IMR-90 (cell line): ENCODE measurements around the gene ARL6IP6. TPM values are rescaled to one million over a fixed set of nuclear protein-coding genes. Genes with fewer than 3 reads are reported as not detected.

ENCODE experiments used
- ATAC-seq: fragments of 200-7000 bp; cut with Tn5 transposase; 2 replicates; pipeline ENCODE4 v1.9.1; 2020; ENCODE audit warnings: low read depth, mild to moderate bottlenecking, moderate library complexity
- BruUV-seq: library from RNA; stranded (reverse); fragments of 400-500 nt; replicated peaks from 2 replicates; lab custom pipeline; 2021; lab: Mats Ljungman, UMichigan
- CTCF ChIA-PET: fragments of 300-600 bp; formaldehyde crosslinking; extraction: SDS; loops from one replicate; lab custom pipeline; 2021; ENCODE audit warnings: antibody characterized with exemption; lab: Yijun Ruan, JAX
- POLR2A ChIA-PET: fragments of 300-600 bp; sonication (Branson Sonifier 250); formaldehyde crosslinking; loops from one replicate; lab custom pipeline; 2022; ENCODE audit warnings: antibody characterized with exemption; ENCODE audit not compliant: unreplicated experiment; lab: Charles Lee
- DNase-seq: peaks from one replicate; pipeline ENCODE4 v3.0.0; 2013
- H2AFZ ChIP-seq: replicated peaks from 2 replicates; pipeline ENCODE3; 2013; ENCODE audit warnings: low read length, mild to moderate bottlenecking; ENCODE audit not compliant: poor library complexity
- H2AK5ac ChIP-seq: 2 replicates; pipeline ENCODE4 v1.6.1; 2013; ENCODE audit warnings: low read depth, low read length, inconsistent platforms
- H2AK9ac ChIP-seq: replicated peaks from 2 replicates; pipeline ENCODE3; 2013; ENCODE audit warnings: mild to moderate bottlenecking, low read depth, low read length, moderate library complexity; ENCODE audit not compliant: poor library complexity
- H2BK120ac ChIP-seq: 2 replicates; pipeline ENCODE4 v1.6.1; 2013; ENCODE audit warnings: low read depth, low read length, inconsistent platforms
- H2BK15ac ChIP-seq: 3 replicates; pipeline ENCODE4 v1.6.1; 2013; ENCODE audit warnings: low read depth, low read length, inconsistent platforms
- H2BK20ac ChIP-seq: 2 replicates; pipeline ENCODE4 v1.6.1; 2013; ENCODE audit warnings: low read depth, mild to moderate bottlenecking, inconsistent platforms, low read length, moderate library complexity
- H2BK5ac ChIP-seq: 2 replicates; pipeline ENCODE4 v1.6.1; 2013; ENCODE audit warnings: mild to moderate bottlenecking, low read depth, low read length, inconsistent platforms; ENCODE audit not compliant: poor library complexity, severe bottlenecking
- H3K14ac ChIP-seq: replicated peaks from 2 replicates; pipeline ENCODE4 v1.6.1; 2013; ENCODE audit warnings: low read depth, low read length, inconsistent platforms
- H3K18ac ChIP-seq: 2 replicates; pipeline ENCODE4 v1.6.1; 2013; ENCODE audit warnings: low read depth, low read length, control low read depth
- H3K23ac ChIP-seq: 2 replicates; pipeline ENCODE4 v1.6.1; 2013; ENCODE audit warnings: low read depth, low read length, inconsistent platforms
- H3K27ac ChIP-seq: 2 replicates; pipeline ENCODE4 v1.5.1; 2013; ENCODE audit warnings: mild to moderate bottlenecking, control low read depth, low read length; ENCODE audit not compliant: insufficient read depth
- H3K27me3 ChIP-seq: 2 replicates; pipeline ENCODE4 v1.6.1; 2013; ENCODE audit warnings: low read length; ENCODE audit not compliant: control insufficient read depth, insufficient read depth
- H3K36me3 ChIP-seq: 2 replicates; pipeline ENCODE4 v1.6.1; 2013; ENCODE audit warnings: low read length, mixed read lengths; ENCODE audit not compliant: control insufficient read depth, insufficient read depth
- H3K4ac ChIP-seq: 2 replicates; pipeline ENCODE4 v1.6.1; 2013; ENCODE audit warnings: low read depth, low read length, inconsistent platforms
- H3K4me1 ChIP-seq: 2 replicates; pipeline ENCODE4 v1.6.1; 2013; ENCODE audit warnings: low read length, mixed read lengths; ENCODE audit not compliant: control insufficient read depth, insufficient read depth
- H3K4me2 ChIP-seq: 2 replicates; pipeline ENCODE4 v1.6.1; 2013; ENCODE audit warnings: low read depth, mild to moderate bottlenecking, control low read depth, low read length, moderate library complexity
- H3K4me3 ChIP-seq: 2 replicates; pipeline ENCODE4 v1.5.1; 2013; ENCODE audit warnings: low read depth, mild to moderate bottlenecking, control low read depth, low read length, moderate library complexity; ENCODE audit not compliant: insufficient read depth
- H3K56ac ChIP-seq: 2 replicates; pipeline ENCODE4 v1.6.1; 2013; ENCODE audit warnings: low read length, inconsistent platforms; ENCODE audit not compliant: insufficient read depth; ENCODE audit errors: extremely low read depth
- H3K79me1 ChIP-seq, 2 experiments: 2 replicates each; pipeline ENCODE4 v1.6.1; 2013; ENCODE audit warnings: low read length in 2 of 2, inconsistent platforms in 1 of 2, low read depth in 1 of 2
- H3K9ac ChIP-seq: 2 replicates; pipeline ENCODE4 v1.6.1; 2013; ENCODE audit warnings: low read depth, low read length, control low read depth
- H3K9me1 ChIP-seq: 2 replicates; pipeline ENCODE4 v1.6.1; 2013; ENCODE audit warnings: low read length, inconsistent platforms; ENCODE audit not compliant: insufficient read depth
- H3K9me3 ChIP-seq: 2 replicates; pipeline ENCODE4 v1.6.1; 2013; ENCODE audit warnings: low read length; ENCODE audit not compliant: control insufficient read depth, insufficient read depth
- H4K20me1 ChIP-seq: 2 replicates; pipeline ENCODE4 v1.6.1; 2013; ENCODE audit warnings: low read length, inconsistent platforms; ENCODE audit not compliant: insufficient read depth
- H4K5ac ChIP-seq: 2 replicates; pipeline ENCODE4 v1.6.1; 2013; ENCODE audit warnings: mild to moderate bottlenecking, low read depth, low read length, control low read depth
- H4K8ac ChIP-seq, 2 experiments: 2 replicates each; pipeline ENCODE4 v1.6.1; 2013; ENCODE audit warnings: low read depth in 2 of 2, low read length in 2 of 2, control low read depth in 1 of 2, inconsistent platforms in 1 of 2
- H4K91ac ChIP-seq: 2 replicates; pipeline ENCODE4 v1.6.1; 2013; ENCODE audit warnings: low read depth, low read length, inconsistent platforms; ENCODE audit not compliant: insufficient read depth
- BHLHE40 ChIP-seq: fragments of 150-350 bp; IDR thresholded peaks from 2 replicates; pipeline ENCODE4 v1.6.1; 2016; ENCODE audit warnings: mild to moderate bottlenecking, low read depth, low read length
- MAFK ChIP-seq: IDR thresholded peaks from 2 replicates; pipeline ENCODE4 v1.6.1; 2012; ENCODE audit warnings: low read depth, low read length, improper control_type of control experiment
- POLR2A ChIP-seq: IDR thresholded peaks from 2 replicates; pipeline ENCODE4 v1.6.1; 2012; ENCODE audit warnings: mild to moderate bottlenecking, low read depth, low read length
- WGBS, 2 experiments: methylation state at CpG; one replicate each; pipeline versions ENCODE4 v1.1.5 to v1.1.7; 2013; ENCODE audit warnings: missing lambda C conversion rate in 2 of 2; ENCODE audit not compliant: insufficient read length in 1 of 2; ENCODE audit errors: extremely low coverage in 2 of 2; 5-methylcytosine and 5-hydroxymethylcytosine counted together
- dilution Hi-C: fragments of 300-500 bp; cut with HindIII; formaldehyde crosslinking; loops from one replicate; pipeline ENCODE4 v1.14.3; 2018; ENCODE audit warnings: low sequenced_read_pairs; ENCODE audit not compliant: unreplicated experiment
- in situ Hi-C: fragments of 300-500 bp; cut with MboI; formaldehyde crosslinking; loops from 3 replicates; pipeline ENCODE4 v1.14.3; 2019; ENCODE audit warnings: low sequenced_read_pairs, inconsistent platforms, mixed read lengths
- intact Hi-C: fragments of 100-400 bp; cut with micrococcal nuclease; formaldehyde crosslinking; loops from 2 replicates; pipeline ENCODE4 v1.10.0; 2022
- polyA plus RNA-seq, 3 experiments: library from polyadenylated mRNA; depleted of rRNA; stranded (reverse); fragments of >200 nt; gene quantifications; 2 replicates each; pipeline ENCODE4 v1.2.3, GENCODE V29; 2012; ENCODE audit warnings: low replicate concordance in 1 of 3
- total RNA-seq: library from RNA; depleted of rRNA; stranded (reverse); fragments of >200 nt; gene quantifications from 2 replicates; pipeline ENCODE4 v1.2.3, GENCODE V29; 2012

ARL6IP6 gene
- total and polyA plus RNA-seq, 2 of the 4 experiments (the other 2 are of a cell fraction) = 4.1 to 14.7 TPM

DNA sequence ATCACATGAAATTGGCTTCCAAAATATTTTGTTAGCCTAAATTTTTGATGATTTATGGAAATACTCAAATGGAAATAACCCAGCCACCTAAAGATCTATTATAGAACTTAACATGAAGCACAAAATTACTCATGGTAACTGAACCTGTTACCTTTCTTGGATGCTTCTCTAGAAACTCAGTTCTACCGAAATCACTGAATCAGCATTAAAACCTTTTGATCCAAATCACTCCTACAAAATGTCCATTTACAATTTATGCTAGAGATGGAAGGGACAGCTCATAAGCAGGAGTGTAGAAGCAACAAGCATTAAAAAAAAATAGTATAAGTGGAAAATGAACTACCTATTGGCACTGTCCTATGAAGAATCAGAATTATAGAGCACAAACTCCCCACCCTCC lies 3.3 kb upstream of the ARL6IP6 start:
- Histone ChIP-seq H3K4me3 (no peak overlapping the region), H3K27me3 (no peaks in the 10 kb centered on the region), H2AK9ac (no peak overlapping the region), H3K9ac (no peak overlapping the region), H3K4me2 (no peak overlapping the region), H4K20me1 (peaks cover 24% of the 10 kb centered on the region; the same call in 1 of the 2 replicates), H3K9me3 (no peaks in the 10 kb centered on the region), H3K79me1 (peaks cover 8 to 22% of the 10 kb centered on the region in 2 experiments; a peak in 3 of 4 replicates), H3K23ac (no peak overlapping the region), H4K8ac (no peak overlapping the region), H2BK15ac (no peak overlapping the region), H2BK120ac (no peak overlapping the region), H3K14ac (no peak overlapping the region), H2AFZ (no peak overlapping the region), H4K91ac (no peak overlapping the region), H2BK20ac (no peak overlapping the region), H2BK5ac (no peak overlapping the region), H3K9me1 (no peaks in the 10 kb centered on the region), H3K4me1 (peaks cover 3% of the 10 kb centered on the region; the same call in 1 of the 2 replicates), H3K27ac (no peak overlapping the region), H3K36me3 (peaks cover 5% of the 10 kb centered on the region; the same call in 1 of the 2 replicates), H3K18ac (no peak overlapping the region), H4K5ac (no peak overlapping the region), H3K4ac (no peak overlapping the region), H3K56ac (no peak overlapping the region), H2AK5ac (no peak overlapping the region)
- in situ Hi-C loops (no loop called here), dilution Hi-C loops (no loop called here), intact Hi-C loops (loop anchor here (2.0 kb wide), 1 partner anchor 538 kb away; no protein-coding TSS in a partner anchor)
- TF ChIP-seq MAFK = peak; percentile 91
- TF ChIP-seq BHLHE40 = no peak
- TF ChIP-seq POLR2A = no peak
- no CpG with 5 or more reads among the region's 1 CpG for WGBS, 2 experiments
- ATAC-seq (no peak), DNase-seq (no peak)
- no TSS peak for BruUV-seq
- ChIA-PET POLR2A (no interaction called here), CTCF (interaction anchor here (1.1 to 1.9 kb wide), 2 partner anchors 11 to 14 kb away, joined by 5 read pairs; no protein-coding TSS in a partner anchor)
